ENCODE results near the gene SLC39A13. TPM values are rescaled to one million over a fixed set of nuclear protein-coding genes. Genes with fewer than 3 reads are reported as not detected.

Gene SLC39A13
- total and polyA plus RNA-seq, 2 of the 4 experiments (the other 2 are of a cell fraction): 32.4 to 144 TPM

DNA sequence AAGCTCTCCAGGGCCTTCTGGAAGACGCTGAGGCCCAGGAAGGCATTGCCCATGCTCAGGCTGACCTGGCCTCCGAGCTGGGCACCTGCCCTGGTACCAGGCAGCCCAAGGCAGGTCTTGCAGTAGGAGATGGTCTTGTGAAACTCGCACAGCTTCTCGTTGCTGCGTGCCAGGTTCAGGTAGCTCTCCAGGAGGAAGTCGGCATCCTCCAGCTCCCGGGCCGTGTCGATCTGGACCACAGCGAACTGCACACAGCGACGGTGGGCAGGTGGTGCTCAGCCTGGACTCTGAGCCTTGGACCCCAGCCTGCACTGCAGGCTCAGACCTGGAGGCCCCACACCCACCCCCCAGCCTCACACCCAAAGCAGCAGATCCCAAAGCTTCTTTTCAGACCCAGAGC, 39.5 kb downstream of the SLC39A13 start:
- Histone ChIP-seq H3K4me3 (ENCODE audit: insufficient read depth, low read depth, low read length) (no peak overlapping the region), H4K20me1 (ENCODE audit: insufficient read depth, low read length) (no peaks in the 10 kb centered on the region), H3K4ac (ENCODE audit: low read depth, low read length) (no peak overlapping the region), H4K91ac (ENCODE audit: insufficient read depth, low read depth, low read length) (no peak overlapping the region), H3K18ac (ENCODE audit: low read depth, low read length) (no peak overlapping the region), H3K79me1 (ENCODE audit: low read depth in 1 of 2, low read length in 2 of 2) (no peaks in the 10 kb centered on the region), H3K14ac (replicated peaks; ENCODE audit: low read depth, low read length) (no peak overlapping the region), H2AFZ (replicated peaks; ENCODE audit: low read length, poor library complexity) (no peak overlapping the region), H3K4me2 (ENCODE audit: low read depth, low read length) (no peak overlapping the region), H3K9me3 (ENCODE audit: control insufficient read depth, insufficient read depth, low read length) (no peaks in the 10 kb centered on the region), H2BK5ac (ENCODE audit: low read depth, low read length, poor library complexity, severe bottlenecking) (no peak overlapping the region), H4K5ac (ENCODE audit: low read depth, low read length) (no peak overlapping the region), H3K23ac (ENCODE audit: low read depth, low read length) (no peak overlapping the region), H2BK120ac (ENCODE audit: low read depth, low read length) (no peak overlapping the region), H3K27me3 (ENCODE audit: control insufficient read depth, insufficient read depth, low read length) (no peaks in the 10 kb centered on the region), H3K4me1 (ENCODE audit: control insufficient read depth, insufficient read depth, low read length) (no peaks in the 10 kb centered on the region), H3K56ac (ENCODE audit: extremely low read depth, insufficient read depth, low read length) (no peak overlapping the region), H4K8ac (ENCODE audit: low read depth in 2 of 2, low read length in 2 of 2) (no peak overlapping the region), H3K9ac (ENCODE audit: low read depth, low read length) (no peak overlapping the region), H2BK20ac (ENCODE audit: low read depth, low read length) (no peak overlapping the region), H2AK9ac (replicated peaks; ENCODE audit: low read depth, low read length, poor library complexity) (no peak overlapping the region), H3K36me3 (ENCODE audit: control insufficient read depth, insufficient read depth, low read length) (no peaks in the 10 kb centered on the region), H2BK15ac (ENCODE audit: low read depth, low read length) (no peak overlapping the region), H3K9me1 (ENCODE audit: insufficient read depth, low read length) (no peaks in the 10 kb centered on the region), H3K27ac (ENCODE audit: insufficient read depth, low read length) (no peak overlapping the region), H2AK5ac (ENCODE audit: low read depth, low read length) (no peak overlapping the region)
- no TSS peak for BruUV-seq (replicated peaks)
- dilution Hi-C loops (cut with HindIII; ENCODE audit: low sequenced_read_pairs, unreplicated experiment) (no loop called here), intact Hi-C loops (cut with micrococcal nuclease) (no loop called here), in situ Hi-C loops (cut with MboI; ENCODE audit: low sequenced_read_pairs) (no loop called here)
- no peak for DNase-seq
- ATAC-seq (ENCODE audit: low read depth): no peak
- 100% methylated on average over 2 of the region's 12 CpGs; no CpG with 5 or more reads in 1 of the 2 experiments for WGBS, 2 experiments (ENCODE audit: extremely low coverage in 2 of 2, insufficient read length in 1 of 2)
- CTCF ChIA-PET: no interaction called here
- no peak for TF ChIP-seq POLR2A (IDR thresholded peaks at IDR 0.05; ENCODE audit: low read depth, low read length)
- no peak for TF ChIP-seq RAD21 (IDR thresholded peaks at IDR 0.05; ENCODE audit: low read length)
- no peak for TF ChIP-seq MAZ (IDR thresholded peaks at IDR 0.05; ENCODE audit: borderline replicate concordance, low read depth, low read length)
- no peak for TF ChIP-seq MXI1 (IDR thresholded peaks at IDR 0.05; ENCODE audit: borderline replicate concordance, low read depth, low read length)
- TF ChIP-seq, protein P1, sequence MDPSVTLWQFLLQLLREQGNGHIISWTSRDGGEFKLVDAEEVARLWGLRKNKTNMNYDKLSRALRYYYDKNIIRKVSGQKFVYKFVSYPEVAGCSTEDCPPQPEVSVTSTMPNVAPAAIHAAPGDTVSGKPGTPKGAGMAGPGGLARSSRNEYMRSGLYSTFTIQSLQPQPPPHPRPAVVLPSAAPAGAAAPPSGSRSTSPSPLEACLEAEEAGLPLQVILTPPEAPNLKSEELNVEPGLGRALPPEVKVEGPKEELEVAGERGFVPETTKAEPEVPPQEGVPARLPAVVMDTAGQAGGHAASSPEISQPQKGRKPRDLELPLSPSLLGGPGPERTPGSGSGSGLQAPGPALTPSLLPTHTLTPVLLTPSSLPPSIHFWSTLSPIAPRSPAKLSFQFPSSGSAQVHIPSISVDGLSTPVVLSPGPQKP (IDR thresholded peaks at IDR 0.05; ENCODE audit: borderline replicate concordance, low read depth, low read length): no peak
- POLR2A ChIA-PET (ENCODE audit: unreplicated experiment): no interaction called here

Measured in IMR-90 (cell line).